Activated T-cell treated with anti-CD3 and anti-CD28 coated beads, Interleukin-2, amount 50 U/mL, for 1 hour (primary cell): Measurements from ENCODE around the gene FREM2.

Source experiments
- DNase-seq: peaks from one replicate; pipeline ENCODE4 v3.0.0-alpha.2; 2020

FREM2 gene

GRCh38 chr13:38849315-38849714 lies 162.4 kb downstream of the FREM2 start:
- DNase-seq = no peak

- no peak for DNase-seq
Measured at GRCh38 chr13:38850868-38851626, 164.2 kb downstream of the FREM2 start.

- DNase-seq = no peak
Measured at GRCh38 chr13:38854226-38854625, 167.3 kb downstream of the FREM2 start.

- no peak for DNase-seq
Measured at GRCh38 chr13:38856065-38856464, 169.2 kb downstream of the FREM2 start.

GRCh38 chr13:38862443-38862842 lies 175.6 kb downstream of the FREM2 start:
- no peak for DNase-seq

GRCh38 chr13:38863536-38863935 lies 176.7 kb downstream of the FREM2 start:
- no peak for DNase-seq

- no peak for DNase-seq
Measured at GRCh38 chr13:38866649-38867048, 179.8 kb downstream of the FREM2 start.

- no peak for DNase-seq
Measured at GRCh38 chr13:38868399-38868798, 181.5 kb downstream of the FREM2 start.

- no peak for DNase-seq
Measured at GRCh38 chr13:38868870-38869269, 182.0 kb downstream of the FREM2 start.

GRCh38 chr13:38871275-38871674 lies 184.4 kb downstream of the FREM2 start:
- DNase-seq = no peak

GRCh38 chr13:38872693-38873092 lies 185.8 kb downstream of the FREM2 start:
- peak; percentile 24 for DNase-seq

- no peak for DNase-seq
Measured at GRCh38 chr13:38875186-38875875, 188.5 kb downstream of the FREM2 start.

GRCh38 chr13:38879278-38879677 lies 192.4 kb downstream of the FREM2 start:
- no peak for DNase-seq

GRCh38 chr13:38879786-38880185 lies 192.9 kb downstream of the FREM2 start:
- DNase-seq = no peak

- DNase-seq = no peak
Measured at GRCh38 chr13:38880397-38880796, 193.5 kb downstream of the FREM2 start.

- no peak for DNase-seq
Measured at GRCh38 chr13:38883783-38884182, 196.9 kb downstream of the FREM2 start.

- DNase-seq = no peak
Measured at GRCh38 chr13:38888309-38888708, 201.4 kb downstream of the FREM2 start.

- no peak for DNase-seq
Measured at GRCh38 chr13:38895075-38895474, 208.2 kb downstream of the FREM2 start.

GRCh38 chr13:38897521-38897920 lies 210.6 kb downstream of the FREM2 start:
- no peak for DNase-seq

- DNase-seq = no peak
Measured at GRCh38 chr13:38898481-38898880, 211.6 kb downstream of the FREM2 start.

- DNase-seq = no peak
Measured at GRCh38 chr13:38899571-38899970, 212.7 kb downstream of the FREM2 start.

GRCh38 chr13:38900188-38900587 lies 213.3 kb downstream of the FREM2 start:
- no peak for DNase-seq

- DNase-seq = no peak
Measured at GRCh38 chr13:38902551-38902950, 215.7 kb downstream of the FREM2 start.

GRCh38 chr13:38905081-38905480 lies 218.2 kb downstream of the FREM2 start:
- no peak for DNase-seq

- no peak for DNase-seq
Measured at GRCh38 chr13:38905861-38906260, 219.0 kb downstream of the FREM2 start.
